HepG2 (cell line): Measurements from ENCODE around the gene MINAR2. TPM values are rescaled to one million over a fixed set of nuclear protein-coding genes. Genes with fewer than 3 reads are reported as not detected.

ENCODE experiments used
- HMG20A ChIP-seq: IDR thresholded peaks from 2 replicates; pipeline ENCODE4 v1.6.1; 2016; ENCODE audit warnings: borderline replicate concordance
- KIAA2018 ChIP-seq: sonication (generic); formaldehyde crosslinking; IDR thresholded peaks from 2 replicates; pipeline ENCODE4 v1.5.0; 2020; ENCODE audit warnings: mild to moderate bottlenecking, missing genetic modification reagents, borderline replicate concordance
- RARA ChIP-seq: IDR thresholded peaks from 2 replicates; pipeline ENCODE4 v1.6.1; 2016; ENCODE audit warnings: missing genetic modification reagents, missing compliant biosample characterization
- ZBTB25 ChIP-seq: IDR thresholded peaks from 2 replicates; pipeline ENCODE4 v1.6.1; 2018; ENCODE audit warnings: missing genetic modification reagents
- ZSCAN31 ChIP-seq: sonication (generic); formaldehyde crosslinking; IDR thresholded peaks from 2 replicates; pipeline ENCODE4 v1.5.0; 2020; ENCODE audit warnings: low read depth, mild to moderate bottlenecking, missing genetic modification reagents
- polyA plus RNA-seq, 8 experiments: library from polyadenylated mRNA; depleted of rRNA in 3 of 8; stranded (reverse) in 7 of 8; unstranded in 1 of 8; fragments of >200 nt; fragmentation: Illumina TruSeq in 4 of 8; extraction: Trizol in 4 of 8; gene quantifications; 2 replicates each; pipeline versions ENCODE4 v1.2.1 to v1.2.3, GENCODE V29; 2011 to 2016; ENCODE audit warnings: low read depth in 4 of 8, missing spikeins in 1 of 8, mixed read lengths in 1 of 8; ENCODE audit not compliant: insufficient read depth in 1 of 8
- total RNA-seq, 5 experiments: library from RNA; depleted of rRNA; stranded (reverse); fragments of >200 nt; fragmentation: Illumina TruSeq; extraction: Trizol; gene quantifications; 2 replicates each; pipeline ENCODE4 v1.2.3, GENCODE V29; 2016; ENCODE audit warnings: low read depth in 1 of 5

MINAR2 gene
- total and polyA plus RNA-seq, 2 of the 13 experiments (the other 11 are each of a cell fraction or from before 2014, with no cell fraction given): not detected

GRCh38 chr5:129718471-129719090, 29.3 kb upstream of the MINAR2 start (continued):
- no peak for TF ChIP-seq ZSCAN31
- TF ChIP-seq ZBTB25: no peak
- TF ChIP-seq RARA (CRISPR knock-in tag): no peak
- TF ChIP-seq KIAA2018 (CRISPR knock-in tag): no peak
- TF ChIP-seq HMG20A: no peak
